Esophagus mucosa (tissue), 1 donor: Measurements from ENCODE around the gene RASIP1. TPM values are rescaled to one million over a fixed set of nuclear protein-coding genes. Genes with fewer than 3 reads are reported as not detected.
A peak's percentile ranks its signal among the peaks of the same experiment; 100 is the strongest.
"Not testable (repeated sequence)": the region's sequence is repeated elsewhere in the genome, so short reads cannot be mapped to it uniquely, and the experiment has no call there.

Source experiments
- ATAC-seq: fragments of 200-7000 bp; cut with Tn5 transposase; one replicate; pipeline ENCODE4 v1.9.1; 2020
- total RNA-seq: library from RNA; stranded (reverse); gene quantifications from one replicate; pipeline ENCODE4 v1.2.4, GENCODE V29; 2023
- donor health status: DM: yes; HTN: yes; CAD: no.

The RASIP1 gene
- total RNA-seq, 1 donor from 2014 or later = 7.3 TPM

DNA sequence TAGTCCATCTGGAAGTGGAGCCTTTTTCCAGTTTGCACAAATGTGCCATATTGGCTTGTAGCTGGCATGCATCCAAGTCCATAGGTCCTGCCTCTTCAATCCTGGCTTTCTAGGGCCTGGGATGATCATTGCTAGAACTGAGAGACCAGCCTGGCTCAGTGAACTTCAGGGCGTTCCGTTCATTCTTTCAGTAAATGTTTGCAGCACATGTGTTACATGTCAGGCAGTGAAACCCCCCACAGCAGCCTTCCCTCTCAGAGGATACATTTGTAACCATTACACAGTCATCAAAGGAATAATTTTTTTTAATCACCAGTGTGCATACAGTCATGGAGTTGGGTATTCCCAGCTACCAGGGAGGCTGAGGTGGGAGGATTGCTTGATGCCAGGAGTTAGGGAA lies 35.0 kb downstream of the RASIP1 start:
- ATAC-seq = no peak

DNA sequence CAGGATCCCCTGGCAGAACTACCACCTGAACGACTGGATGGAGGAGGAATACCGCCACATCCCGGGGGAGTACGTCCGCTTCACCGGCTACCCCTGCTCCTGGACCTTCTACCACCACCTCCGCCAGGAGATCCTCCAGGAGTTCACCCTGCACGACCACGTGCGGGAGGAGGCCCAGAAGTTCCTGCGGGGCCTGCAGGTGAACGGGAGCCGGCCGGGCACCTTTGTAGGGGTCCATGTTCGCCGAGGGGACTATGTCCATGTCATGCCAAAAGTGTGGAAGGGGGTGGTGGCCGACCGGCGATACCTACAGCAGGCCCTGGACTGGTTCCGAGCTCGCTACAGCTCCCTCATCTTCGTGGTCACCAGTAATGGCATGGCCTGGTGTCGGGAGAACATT lies 37.1 kb downstream of the RASIP1 start:
- ATAC-seq = no peak

GRCh38 chr19:48702701-48703100 lies 37.7 kb downstream of the RASIP1 start:
- no peak for ATAC-seq

- ATAC-seq = peak; percentile 20
Observed at GRCh38 chr19:48698046-48698445, 42.4 kb downstream of the RASIP1 start.

DNA sequence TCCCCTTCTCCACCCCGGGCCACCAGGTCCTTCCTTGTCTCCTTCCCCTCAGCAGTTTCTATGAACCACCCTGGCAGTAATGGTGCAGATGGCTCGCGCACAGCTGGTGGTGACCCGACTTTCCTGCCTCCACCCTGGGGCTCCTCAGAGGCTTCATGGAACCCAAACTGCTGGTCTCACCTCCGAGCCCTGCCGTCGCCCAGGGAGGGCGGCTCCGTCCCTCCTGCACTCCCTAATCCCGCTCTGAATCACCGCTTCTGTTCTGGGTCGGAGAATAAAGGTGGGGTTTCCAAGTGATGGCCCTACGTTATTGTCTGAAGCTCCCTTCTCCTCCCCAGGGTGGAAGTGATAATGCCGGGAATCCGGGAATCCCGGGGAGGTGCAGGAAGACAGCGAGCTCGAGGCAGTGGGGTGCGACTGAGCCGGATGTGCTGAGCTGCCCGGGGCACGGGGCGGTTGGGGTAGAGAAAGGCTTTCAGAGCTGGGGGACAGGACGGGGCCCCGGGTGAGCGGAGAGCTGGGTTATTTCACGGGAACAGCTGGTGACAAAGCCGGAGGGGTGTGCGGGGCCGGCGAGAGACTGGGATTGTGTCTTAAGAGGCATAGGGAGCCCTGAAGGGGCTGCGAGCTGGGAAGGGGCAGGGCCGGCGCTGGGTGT lies 43.9 kb downstream of the RASIP1 start:
- ATAC-seq = peak; percentile 83

DNA sequence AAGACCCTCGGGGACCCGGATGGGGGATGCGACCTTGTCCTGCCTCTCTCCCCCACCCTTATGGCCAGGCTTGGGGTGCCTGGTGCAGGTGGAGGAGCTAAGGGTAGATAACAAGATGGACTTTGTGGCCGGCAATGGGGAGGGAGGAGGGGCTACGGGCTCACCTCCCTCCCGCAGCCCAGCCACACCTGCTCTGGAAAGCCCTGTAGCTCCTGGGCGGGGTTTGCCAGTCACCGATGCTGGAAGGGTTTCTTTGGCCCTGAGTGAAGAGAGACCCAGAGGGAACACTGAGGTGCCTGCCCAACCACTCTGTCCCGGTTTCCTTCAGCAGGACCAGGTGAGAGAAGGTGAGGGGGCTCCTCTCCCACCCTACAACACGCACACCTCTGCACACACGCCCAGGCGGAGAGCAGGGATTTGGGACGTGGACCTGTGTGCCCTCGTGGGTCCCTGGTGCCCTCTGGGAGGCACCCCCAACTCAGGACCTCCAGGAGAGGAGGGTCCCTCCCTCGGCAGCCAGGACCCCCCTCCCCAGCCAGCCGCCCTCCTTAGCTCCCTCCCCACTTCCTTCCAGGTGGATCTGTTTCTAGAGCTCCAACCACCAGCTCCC lies 44.6 kb downstream of the RASIP1 start, which contains the start of gene FUT2:
TSS of gene FUT2 (plus strand) at position 229 of the 610 bp plus-strand sequence. CDS start 6,986 bp downstream, outside the sequence.
- ATAC-seq = peak; percentile 79

DNA sequence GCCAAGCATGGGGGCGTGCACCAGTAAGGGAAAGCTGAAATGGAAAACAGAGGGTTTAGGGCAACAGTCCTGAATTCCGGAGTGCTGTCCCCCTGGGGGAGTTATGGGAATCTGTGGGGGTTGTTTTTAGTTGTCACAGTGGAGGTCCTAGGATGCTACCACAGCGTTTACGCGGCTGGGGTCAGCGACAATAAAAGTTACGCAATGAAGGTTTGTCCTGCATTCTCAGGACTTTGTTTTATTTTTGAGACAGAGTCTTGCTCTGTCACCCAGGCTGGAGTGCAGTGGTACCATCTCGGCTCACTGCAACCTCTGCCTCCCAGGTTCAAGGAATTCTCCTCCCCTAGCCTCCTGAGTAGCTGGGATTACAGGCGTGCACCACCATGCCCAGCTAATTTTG lies 46.8 kb downstream of the RASIP1 start:
- not testable (repeated sequence) for ATAC-seq

GRCh38 chr19:48689449-48689848 lies 51.0 kb downstream of the RASIP1 start:
- no peak for ATAC-seq

GRCh38 chr19:48687776-48688175 lies 52.6 kb downstream of the RASIP1 start:
- ATAC-seq = no peak

GRCh38 chr19:48686637-48687036 lies 53.8 kb downstream of the RASIP1 start:
- not testable (repeated sequence) for ATAC-seq

DNA sequence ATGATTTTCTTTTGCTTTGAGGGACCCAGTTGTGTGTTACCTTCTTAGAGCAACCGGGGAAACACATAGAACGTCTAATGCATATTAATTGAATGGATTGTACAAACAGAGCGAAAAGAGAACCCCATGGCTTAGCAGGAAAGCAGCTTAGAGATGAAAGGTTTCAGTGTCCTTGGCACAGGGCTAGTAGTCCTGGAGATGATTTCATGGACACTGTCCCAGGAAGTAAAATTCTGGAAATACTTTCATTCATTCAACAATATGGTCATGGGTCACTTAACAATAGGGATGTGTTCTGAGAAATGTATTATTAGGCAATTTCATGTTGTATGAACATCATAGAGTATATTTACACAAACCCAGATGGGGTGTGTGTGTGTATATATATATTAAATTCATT lies 54.3 kb downstream of the RASIP1 start:
- ATAC-seq = peak; percentile 20

GRCh38 chr19:48685583-48685982 lies 54.8 kb downstream of the RASIP1 start:
- ATAC-seq = peak; percentile 91

DNA sequence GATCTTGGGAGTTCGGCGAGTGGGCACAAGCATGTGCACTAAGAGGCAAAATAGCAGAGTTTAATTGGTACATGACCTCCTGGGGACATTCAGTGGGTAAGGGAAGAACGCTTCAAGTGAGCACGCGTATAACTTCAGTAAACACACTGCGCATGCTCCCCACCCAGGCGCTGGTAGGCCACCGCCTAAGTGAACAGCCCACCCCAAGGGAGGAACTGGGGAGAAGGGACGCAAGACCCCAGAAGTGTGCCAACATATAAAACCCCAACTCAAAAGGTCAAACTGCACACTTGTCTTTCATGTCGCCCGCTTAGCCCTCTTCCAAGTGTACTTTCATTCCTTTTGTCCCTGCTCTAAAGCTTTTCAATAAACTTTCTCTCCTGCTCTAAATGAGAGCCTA lies 57.1 kb downstream of the RASIP1 start:
- no peak for ATAC-seq

- no peak for ATAC-seq
Observed at GRCh38 chr19:48681127-48681470, 59.3 kb downstream of the RASIP1 start.

DNA sequence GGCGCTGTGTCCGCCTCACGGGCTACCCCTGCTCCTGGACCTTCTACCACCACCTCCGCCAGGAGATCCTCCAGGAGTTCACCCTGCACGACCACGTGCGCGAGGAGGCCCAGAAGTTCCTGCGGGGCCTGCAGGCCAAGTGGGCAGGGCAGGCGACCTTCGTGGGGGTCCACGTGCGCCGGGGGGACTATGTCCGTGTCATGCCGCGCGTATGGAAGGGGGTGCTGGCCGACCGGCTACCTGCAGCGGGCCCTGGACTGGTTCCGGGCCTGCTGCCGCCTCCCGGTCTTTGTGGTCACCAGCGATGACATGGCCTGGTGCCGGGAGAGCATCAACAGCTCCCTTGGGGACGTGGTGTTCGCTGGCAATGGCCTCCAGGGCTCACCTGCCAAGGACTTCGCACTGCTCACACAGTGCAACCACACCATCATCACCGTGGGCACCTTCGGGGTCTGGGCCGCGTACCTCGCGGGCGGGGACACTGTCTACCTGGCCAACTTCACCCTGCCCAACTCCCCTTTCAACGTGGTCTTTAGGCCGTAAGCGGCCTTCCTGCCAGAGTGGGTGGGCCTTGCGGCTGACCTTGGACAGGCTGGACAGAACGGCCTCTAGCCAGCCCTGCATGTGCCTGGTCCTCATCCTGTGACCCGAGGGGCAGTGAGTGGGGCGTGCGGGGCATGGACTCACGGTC lies 59.8 kb downstream of the RASIP1 start:
- no peak for ATAC-seq

- not testable (repeated sequence) for ATAC-seq
Observed at GRCh38 chr19:48680006-48680405, 60.4 kb downstream of the RASIP1 start.

DNA sequence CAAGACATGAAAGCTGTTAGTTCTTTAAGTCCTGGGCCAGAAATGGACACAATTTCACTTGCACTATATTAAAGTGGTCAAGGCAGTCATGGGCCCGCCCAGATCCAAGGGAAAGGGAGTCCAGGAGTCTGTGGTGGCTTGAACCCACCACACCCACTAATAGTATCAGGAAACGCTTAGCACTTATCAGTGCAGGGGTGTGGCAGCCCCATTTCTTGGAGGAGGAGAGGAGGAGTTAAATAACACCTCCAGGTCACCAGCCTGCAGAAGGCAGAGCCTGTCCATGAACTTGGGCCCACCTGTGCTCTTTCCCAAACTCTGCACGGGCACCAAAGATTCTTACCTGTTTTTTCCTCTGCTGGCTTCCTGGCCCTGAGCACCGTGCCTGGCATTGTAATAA lies 62.2 kb downstream of the RASIP1 start:
- ATAC-seq = peak; percentile 25

GRCh38 chr19:48676887-48677286 lies 63.5 kb downstream of the RASIP1 start:
- ATAC-seq = peak; percentile 87

GRCh38 chr19:48676487-48676886 lies 63.9 kb downstream of the RASIP1 start:
- no peak for ATAC-seq

GRCh38 chr19:48674921-48675824 lies 65.2 kb downstream of the RASIP1 start:
- ATAC-seq = peak; percentile 34

DNA sequence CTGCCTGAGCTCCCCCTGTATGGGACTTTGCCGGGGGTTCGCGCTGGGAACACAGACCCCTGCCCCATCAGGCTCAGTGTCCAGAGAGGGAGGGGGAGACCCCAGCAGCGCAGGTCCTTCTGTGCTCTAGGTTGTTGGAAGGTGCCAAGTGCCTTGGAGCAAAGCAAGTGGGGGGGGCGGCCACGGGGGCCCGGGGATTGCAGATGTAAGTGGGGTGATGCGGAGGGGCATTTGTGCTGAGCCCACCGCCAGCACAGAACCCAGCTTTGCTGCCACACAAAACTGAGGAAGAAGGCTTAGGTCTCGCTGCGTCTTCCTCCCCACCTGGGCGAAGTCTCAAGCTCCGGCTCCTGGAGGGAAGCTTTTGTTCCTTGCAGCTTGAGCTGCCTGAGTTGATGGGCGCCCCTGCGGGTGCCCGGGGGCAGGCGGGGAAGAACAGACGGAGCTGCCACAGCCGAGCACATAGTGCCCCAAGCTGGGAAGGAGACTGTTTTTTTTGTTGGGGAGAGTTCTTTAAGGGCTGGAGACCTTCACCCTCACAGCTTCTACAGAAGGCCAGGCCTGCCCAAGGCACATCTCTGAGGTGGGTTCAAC lies 66.1 kb downstream of the RASIP1 start:
- ATAC-seq = no peak

DNA sequence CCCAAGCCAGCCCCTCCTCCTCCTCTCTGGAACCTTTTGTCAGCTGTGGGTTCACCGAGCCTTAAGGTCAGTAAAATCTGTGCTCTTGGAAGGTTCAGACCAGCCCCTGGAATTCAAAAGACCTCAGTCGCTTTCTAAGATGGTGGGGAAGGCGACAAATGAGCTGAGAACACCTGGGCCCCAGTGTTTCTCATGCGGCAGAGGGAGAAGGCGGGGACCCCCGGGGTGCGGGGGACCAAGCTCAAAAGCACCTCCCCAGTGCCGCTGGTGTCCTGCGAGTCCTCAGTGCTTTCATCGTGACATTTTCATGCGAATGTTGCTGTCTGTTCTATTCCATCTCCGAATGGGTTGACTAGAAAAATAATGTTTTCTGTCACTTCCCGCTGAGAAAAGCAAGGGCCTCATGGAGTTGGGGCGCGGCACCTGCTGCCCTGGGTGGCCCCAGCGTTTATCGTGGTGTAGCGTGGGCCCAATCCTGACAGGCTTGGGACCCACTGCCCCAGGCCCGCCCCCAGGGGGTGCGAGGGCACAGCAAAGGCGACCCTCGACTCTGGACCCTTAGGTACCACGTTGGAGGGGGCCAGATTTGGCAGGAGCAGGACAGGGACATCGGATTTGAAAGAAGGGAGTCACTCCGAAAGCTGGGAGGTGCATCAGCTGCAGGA lies 66.8 kb downstream of the RASIP1 start:
- ATAC-seq = no peak
